ENCODE measurements around the gene SETD3.
A peak's percentile ranks its signal among the peaks of the same experiment; 100 is the strongest.

SETD3 gene

GRCh38 chr14:99393059-99393655 lies 87.5 kb downstream of the SETD3 start:
- DNase-seq (ENCODE audit: low spot score), result peak; percentile 51

GRCh38 chr14:99391671-99392070 lies 89.0 kb downstream of the SETD3 start:
- no peak for DNase-seq (ENCODE audit: low spot score)

GRCh38 chr14:99389174-99389826 lies 91.4 kb downstream of the SETD3 start:
- DNase-seq (ENCODE audit: low spot score), result peak; percentile 37

- DNase-seq (ENCODE audit: low spot score), result no peak
Observed at GRCh38 chr14:99388286-99388685, 92.4 kb downstream of the SETD3 start.

GRCh38 chr14:99387880-99388279 lies 92.8 kb downstream of the SETD3 start:
- DNase-seq (ENCODE audit: low spot score), result no peak

GRCh38 chr14:99384450-99385417 lies 95.9 kb downstream of the SETD3 start:
- DNase-seq (ENCODE audit: low spot score), result no peak

GRCh38 chr14:99383472-99384449 lies 96.9 kb downstream of the SETD3 start:
- DNase-seq (ENCODE audit: low spot score), result no peak

GRCh38 chr14:99382781-99383471 lies 97.7 kb downstream of the SETD3 start:
- DNase-seq (ENCODE audit: low spot score), result no peak

- no peak for DNase-seq (ENCODE audit: low spot score)
Observed at GRCh38 chr14:99382071-99382470, 98.6 kb downstream of the SETD3 start.

GRCh38 chr14:99381688-99382060 lies 99.0 kb downstream of the SETD3 start:
- no peak for DNase-seq (ENCODE audit: low spot score)

GRCh38 chr14:99380991-99381687 lies 99.5 kb downstream of the SETD3 start:
- DNase-seq (ENCODE audit: low spot score), result no peak

GRCh38 chr14:99380402-99380801 lies 100.3 kb downstream of the SETD3 start:
- DNase-seq (ENCODE audit: low spot score), result no peak

GRCh38 chr14:99378782-99379214 lies 101.9 kb downstream of the SETD3 start:
- peak; percentile 37 for DNase-seq (ENCODE audit: low spot score)

GRCh38 chr14:99377951-99378350 lies 102.7 kb downstream of the SETD3 start:
- no peak for DNase-seq (ENCODE audit: low spot score)

GRCh38 chr14:99374964-99375363 lies 105.7 kb downstream of the SETD3 start:
- no peak for DNase-seq (ENCODE audit: low spot score)

GRCh38 chr14:99363616-99364290 lies 116.9 kb downstream of the SETD3 start:
- no peak for DNase-seq (ENCODE audit: low spot score)

GRCh38 chr14:99363051-99363450 lies 117.6 kb downstream of the SETD3 start:
- no peak for DNase-seq (ENCODE audit: low spot score)

- DNase-seq (ENCODE audit: low spot score), result no peak
Observed at GRCh38 chr14:99361596-99362215, 119.0 kb downstream of the SETD3 start.

Data from RKO (cell line).